HEK293 (cell line): ENCODE data around the gene ACSL5.

Source experiments
- CTCF ChIP-seq: fragments of 450-650 bp; formaldehyde crosslinking; IDR thresholded peaks from 2 replicates; pipeline ENCODE4 v1.5.1; 2016; ENCODE audit warnings: missing biosample characterization, missing genetic modification characterization
- GLIS2 ChIP-seq: fragments of 450-650 bp; formaldehyde crosslinking; IDR thresholded peaks from 2 replicates; pipeline ENCODE4 v1.5.1; 2016; ENCODE audit warnings: missing biosample characterization, missing genetic modification characterization
- SETDB1 ChIP-seq: IDR thresholded peaks from one replicate; pipeline ENCODE4 v1.6.1; 2017; ENCODE audit warnings: mild to moderate bottlenecking, low read length, moderate library complexity, mixed read lengths; ENCODE audit not compliant: insufficient read length
- TSHZ1 ChIP-seq: fragments of 450-650 bp; formaldehyde crosslinking; IDR thresholded peaks from 2 replicates; pipeline ENCODE4 v1.5.1; 2016; ENCODE audit warnings: missing biosample characterization, missing genetic modification characterization, borderline replicate concordance
- ZBTB10 ChIP-seq: fragments of 450-650 bp; formaldehyde crosslinking; IDR thresholded peaks from 2 replicates; pipeline ENCODE4 v1.5.1; 2016; ENCODE audit warnings: missing biosample characterization, missing genetic modification characterization
- ZNF10 ChIP-seq: fragments of 450-650 bp; formaldehyde crosslinking; IDR thresholded peaks from 2 replicates; pipeline ENCODE4 v1.5.1; 2017; ENCODE audit warnings: missing biosample characterization, missing genetic modification characterization
- ZNF121 ChIP-seq: fragments of 450-650 bp; formaldehyde crosslinking; IDR thresholded peaks from 2 replicates; pipeline ENCODE4 v1.5.1; 2016; ENCODE audit warnings: missing biosample characterization, missing genetic modification characterization
- ZSCAN5A ChIP-seq: fragments of 450-650 bp; formaldehyde crosslinking; IDR thresholded peaks from 2 replicates; pipeline ENCODE4 v1.5.1; 2016; ENCODE audit warnings: missing biosample characterization, missing genetic modification characterization

GRCh38 chr10:112448888-112449287, 75.0 kb downstream of the ACSL5 start:
- TF ChIP-seq CTCF, result no peak
- TF ChIP-seq GLIS2 (tag by site-specific recombination), result no peak
- no peak for TF ChIP-seq ZNF121 (tag by site-specific recombination)
- no peak for TF ChIP-seq SETDB1
- no peak for TF ChIP-seq ZNF10
- no peak for TF ChIP-seq TSHZ1
- TF ChIP-seq ZSCAN5A (tag by site-specific recombination), result no peak
- no peak for TF ChIP-seq ZBTB10 (tag by site-specific recombination)
